Loucy (cell line): ENCODE results near the gene AP1G1.
A peak's percentile ranks its signal among the peaks of the same experiment; 100 is the strongest.
"Not testable (repeated sequence)": the region's sequence is repeated elsewhere in the genome, so short reads cannot be mapped to it uniquely, and the experiment has no call there.

ENCODE experiments used
- H2AFZ ChIP-seq: fragments of 200-600 bp; sonication (generic); 2 replicates; pipeline ENCODE4 v1.6.0; 2016; ENCODE audit warnings: antibody characterized with exemption, mild to moderate bottlenecking, low read length, moderate library complexity
- H3F3A ChIP-seq: fragments of 200-600 bp; 2 replicates; pipeline ENCODE4 v1.6.0; 2016; ENCODE audit warnings: antibody characterized with exemption, low read depth, mild to moderate bottlenecking
- H3K27me3 ChIP-seq: fragments of 200-600 bp; sonication (generic); 2 replicates; pipeline ENCODE4 v1.6.1; 2014; ENCODE audit warnings: low read length, mild to moderate bottlenecking; ENCODE audit not compliant: insufficient read depth, poor library complexity, severe bottlenecking
- H3K36me3 ChIP-seq: fragments of 200-600 bp; sonication (generic); 2 replicates; pipeline ENCODE4 v1.6.1; 2016; ENCODE audit warnings: low read length; ENCODE audit not compliant: insufficient read depth
- H3K4me1 ChIP-seq: fragments of 200-600 bp; sonication (generic); 2 replicates; pipeline ENCODE4 v1.5.1; 2014; ENCODE audit warnings: low read length, mild to moderate bottlenecking; ENCODE audit not compliant: insufficient read depth, poor library complexity, severe bottlenecking
- H3K4me2 ChIP-seq: fragments of 200-600 bp; sonication (generic); 2 replicates; pipeline ENCODE4 v1.6.0; 2014; ENCODE audit warnings: antibody characterized with exemption, low read length, low read depth, mild to moderate bottlenecking; ENCODE audit not compliant: poor library complexity, severe bottlenecking
- H3K4me3 ChIP-seq: fragments of 200-600 bp; sonication (generic); 2 replicates; pipeline ENCODE4 v1.5.1; 2014; ENCODE audit warnings: low read length, mild to moderate bottlenecking, mixed read lengths; ENCODE audit not compliant: poor library complexity, severe bottlenecking
- H3K79me2 ChIP-seq: fragments of 200-600 bp; sonication (generic); 2 replicates; pipeline ENCODE4 v1.6.1; 2014; ENCODE audit warnings: low read length; ENCODE audit not compliant: insufficient read depth
- H3K9ac ChIP-seq: fragments of 200-600 bp; sonication (generic); 2 replicates; pipeline ENCODE4 v1.6.0; 2014; ENCODE audit warnings: mild to moderate bottlenecking, low read depth, low read length, moderate library complexity; ENCODE audit not compliant: poor library complexity, severe bottlenecking
- H3K9me2 ChIP-seq: fragments of 200-600 bp; sonication (generic); replicated peaks from 2 replicates; pipeline ENCODE4 v1.6.1; 2016; ENCODE audit warnings: low read depth, low read length, mixed read lengths
- H3K9me3 ChIP-seq: fragments of 200-600 bp; sonication (generic); 2 replicates; pipeline ENCODE4 v1.6.1; 2014; ENCODE audit warnings: mild to moderate bottlenecking, antibody characterized with exemption, low read length, low read depth; ENCODE audit not compliant: insufficient read depth
- H4K20me1 ChIP-seq: fragments of 200-600 bp; sonication (generic); 2 replicates; pipeline ENCODE4 v1.6.0; 2014; ENCODE audit warnings: antibody characterized with exemption, low read length, mild to moderate bottlenecking; ENCODE audit not compliant: insufficient read depth, poor library complexity, severe bottlenecking
- EZH2phosphoT487 ChIP-seq: fragments of 200-600 bp; IDR thresholded peaks from 2 replicates; pipeline ENCODE4 v1.6.1; 2018; ENCODE audit warnings: antibody characterized with exemption, mild to moderate bottlenecking, moderate library complexity, borderline replicate concordance
- TF ChIP-seq, protein P1 (sequence below): fragments of 200-600 bp; sonication (generic); conservative IDR thresholded peaks from 2 replicates; pipeline ENCODE4 v1.5.1; 2014; ENCODE audit warnings: mild to moderate bottlenecking, antibody characterized with exemption, low read length

The AP1G1 gene

DNA sequence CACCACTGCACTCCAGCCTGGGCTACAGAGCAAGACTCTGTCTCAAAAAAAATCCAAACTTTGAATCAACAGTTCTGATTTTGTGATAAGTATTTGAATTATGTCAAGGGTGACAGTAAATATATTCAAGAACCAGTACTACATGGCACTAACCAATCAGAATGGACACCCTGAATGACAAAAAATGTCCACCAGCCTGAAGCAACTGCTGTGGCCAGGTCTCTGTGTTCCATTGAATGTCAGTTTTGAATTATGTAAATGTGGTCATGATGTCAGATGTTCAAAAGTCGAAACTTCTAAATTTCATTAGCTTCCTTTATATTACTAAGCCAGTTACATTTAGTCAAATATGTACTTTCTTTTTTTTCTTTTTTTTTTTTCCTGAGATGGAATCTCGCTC lies 21.7 kb upstream of the AP1G1 start:
- no peaks in the 10 kb centered on the region for H3K9me2 ChIP-seq
- no peaks in the 10 kb centered on the region for H3K9me3 ChIP-seq
- H3K79me2 ChIP-seq: no peaks in the 10 kb centered on the region
- no peaks in the 10 kb centered on the region for H3K36me3 ChIP-seq
- no peaks in the 10 kb centered on the region for H3F3A ChIP-seq
- H4K20me1 ChIP-seq: no peaks in the 10 kb centered on the region
- no peak overlapping the region for H3K4me2 ChIP-seq
- no peak for TF ChIP-seq EZH2phosphoT487
- TF ChIP-seq, protein P1, sequence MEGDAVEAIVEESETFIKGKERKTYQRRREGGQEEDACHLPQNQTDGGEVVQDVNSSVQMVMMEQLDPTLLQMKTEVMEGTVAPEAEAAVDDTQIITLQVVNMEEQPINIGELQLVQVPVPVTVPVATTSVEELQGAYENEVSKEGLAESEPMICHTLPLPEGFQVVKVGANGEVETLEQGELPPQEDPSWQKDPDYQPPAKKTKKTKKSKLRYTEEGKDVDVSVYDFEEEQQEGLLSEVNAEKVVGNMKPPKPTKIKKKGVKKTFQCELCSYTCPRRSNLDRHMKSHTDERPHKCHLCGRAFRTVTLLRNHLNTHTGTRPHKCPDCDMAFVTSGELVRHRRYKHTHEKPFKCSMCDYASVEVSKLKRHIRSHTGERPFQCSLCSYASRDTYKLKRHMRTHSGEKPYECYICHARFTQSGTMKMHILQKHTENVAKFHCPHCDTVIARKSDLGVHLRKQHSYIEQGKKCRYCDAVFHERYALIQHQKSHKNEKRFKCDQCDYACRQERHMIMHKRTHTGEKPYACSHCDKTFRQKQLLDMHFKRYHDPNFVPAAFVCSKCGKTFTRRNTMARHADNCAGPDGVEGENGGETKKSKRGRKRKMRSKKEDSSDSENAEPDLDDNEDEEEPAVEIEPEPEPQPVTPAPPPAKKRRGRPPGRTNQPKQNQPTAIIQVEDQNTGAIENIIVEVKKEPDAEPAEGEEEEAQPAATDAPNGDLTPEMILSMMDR: no peak
- no peak overlapping the region for H3K9ac ChIP-seq
- no peaks in the 10 kb centered on the region for H3K27me3 ChIP-seq
- no peak overlapping the region for H2AFZ ChIP-seq
- no peak overlapping the region for H3K4me3 ChIP-seq
- H3K4me1 ChIP-seq: no peaks in the 10 kb centered on the region

DNA sequence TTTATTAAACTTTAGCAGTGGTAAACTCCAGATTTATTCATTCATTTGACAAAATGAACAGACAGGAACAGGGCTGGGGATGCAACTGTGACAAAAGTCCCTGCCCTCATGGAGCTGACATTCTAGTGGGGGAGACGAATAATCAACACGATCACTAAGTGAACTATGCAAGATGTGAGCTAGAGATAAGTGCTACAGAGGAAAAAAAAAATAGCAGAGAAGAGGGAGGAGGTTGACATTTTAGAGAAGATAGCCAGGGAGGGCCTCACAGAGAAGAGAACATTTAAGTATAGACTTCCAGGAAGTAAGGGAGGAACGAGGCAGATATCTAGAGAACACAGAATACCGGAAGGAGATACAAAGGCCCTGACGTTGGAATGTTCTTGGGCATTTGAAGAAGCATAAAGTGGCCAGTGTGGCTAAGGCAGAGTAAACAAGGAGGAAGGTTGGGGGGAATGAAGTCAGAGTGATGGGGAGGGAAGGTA lies 17.9 kb upstream of the AP1G1 start:
- Histone ChIP-seq H3K9ac (no peak overlapping the region), H3K4me1 (no peaks in the 10 kb centered on the region), H3K4me2 (no peak overlapping the region), H3F3A (no peaks in the 10 kb centered on the region), H3K4me3 (no peak overlapping the region), H3K36me3 (no peaks in the 10 kb centered on the region), H3K79me2 (no peaks in the 10 kb centered on the region), H2AFZ (no peak overlapping the region), H3K27me3 (no peaks in the 10 kb centered on the region), H4K20me1 (no peaks in the 10 kb centered on the region), H3K9me3 (no peaks in the 10 kb centered on the region), H3K9me2 (no peaks in the 10 kb centered on the region)
- no peak for TF ChIP-seq EZH2phosphoT487
- TF ChIP-seq, protein P1: no peak

DNA sequence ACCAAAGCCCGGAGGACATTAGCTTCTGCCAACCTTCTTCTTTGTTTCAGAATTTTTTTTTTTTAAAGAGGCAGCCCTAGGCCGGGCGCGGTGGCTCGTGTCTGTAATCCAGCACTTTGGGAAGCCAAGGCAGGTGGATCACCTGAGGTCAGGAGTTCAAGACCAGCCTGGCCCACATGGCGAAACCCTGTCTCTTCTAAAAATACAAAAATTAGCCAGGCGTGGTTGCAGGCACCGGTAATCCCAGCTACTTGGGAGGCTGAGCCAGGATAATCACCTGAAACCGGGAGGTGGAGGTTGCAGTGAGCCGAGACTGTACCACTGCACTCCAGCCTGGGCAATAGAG lies 8.5 kb upstream of the AP1G1 start:
- not testable (repeated sequence) for H3K4me1 ChIP-seq, H3K9me3 ChIP-seq, H3K9me2 ChIP-seq, H3K27me3 ChIP-seq, H3K79me2 ChIP-seq, H2AFZ ChIP-seq, H3K36me3 ChIP-seq, H4K20me1 ChIP-seq, H3K4me2 ChIP-seq, H3K4me3 ChIP-seq, H3F3A ChIP-seq, H3K9ac ChIP-seq

DNA sequence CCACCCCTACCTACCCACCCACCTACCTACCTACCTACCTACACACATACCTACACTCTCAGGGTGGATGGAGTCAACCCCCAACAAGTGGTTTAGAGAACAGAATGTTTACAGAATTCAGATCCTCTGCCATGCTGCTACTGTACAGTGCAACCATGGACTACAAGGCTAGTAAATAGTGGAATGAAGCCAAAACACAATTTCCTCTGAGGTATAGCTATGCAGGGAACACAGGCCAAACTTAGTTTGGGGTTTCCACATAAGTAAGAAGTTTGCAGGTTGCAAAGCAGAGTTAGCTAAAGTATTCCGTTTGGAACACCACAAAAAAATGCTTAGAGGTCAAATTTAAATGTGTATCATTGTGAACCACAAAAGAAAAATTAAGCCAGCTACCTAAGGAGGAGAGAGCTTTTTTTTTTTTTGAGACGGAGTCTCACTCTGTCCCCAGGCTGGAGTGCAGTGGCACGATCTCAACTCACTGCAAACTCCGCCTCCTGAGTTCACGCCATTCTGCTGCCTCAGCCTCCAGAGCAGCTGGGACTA lies 2.7 kb upstream of the AP1G1 start:
- H3K4me3 ChIP-seq: no peak overlapping the region
- H4K20me1 ChIP-seq: peaks cover 19% of the 10 kb centered on the region
- H2AFZ ChIP-seq: no peak overlapping the region
- no peak for TF ChIP-seq EZH2phosphoT487
- TF ChIP-seq, protein P1: no peak
- no peaks in the 10 kb centered on the region for H3K27me3 ChIP-seq
- H3K4me1 ChIP-seq: peaks cover 17% of the 10 kb centered on the region
- no peaks in the 10 kb centered on the region for H3K36me3 ChIP-seq
- peaks cover 23% of the 10 kb centered on the region for H3K79me2 ChIP-seq
- no peak overlapping the region for H3K9ac ChIP-seq
- no peaks in the 10 kb centered on the region for H3K9me3 ChIP-seq
- H3F3A ChIP-seq: no peaks in the 10 kb centered on the region
- no peaks in the 10 kb centered on the region for H3K9me2 ChIP-seq
- H3K4me2 ChIP-seq: no peak overlapping the region

DNA sequence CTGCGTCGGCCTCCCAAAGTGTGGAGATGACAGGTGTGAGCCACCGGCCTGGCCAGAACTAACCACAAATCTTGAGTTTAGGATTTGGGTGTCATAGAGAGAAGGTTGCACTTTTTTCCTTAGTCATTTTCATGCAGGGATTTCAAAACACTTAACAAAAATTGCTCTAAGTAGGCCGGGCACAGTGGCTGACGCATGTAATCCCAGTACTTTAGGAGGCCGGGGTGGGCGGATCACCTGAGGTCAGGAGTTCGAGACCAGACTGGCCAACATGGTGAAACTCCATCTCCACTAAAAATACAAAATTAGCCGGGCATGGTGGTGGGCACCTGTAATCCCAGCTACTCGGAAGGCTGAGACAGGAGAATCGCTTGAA lies 1.5 kb upstream of the AP1G1 start:
- H3K4me1 ChIP-seq: peaks cover 17% of the 10 kb centered on the region
- not testable (repeated sequence) for H3K9me2 ChIP-seq, H2AFZ ChIP-seq, H3F3A ChIP-seq, H3K9ac ChIP-seq, H3K27me3 ChIP-seq, H3K4me3 ChIP-seq, H3K36me3 ChIP-seq, H3K9me3 ChIP-seq
- H3K79me2 ChIP-seq: peaks cover 35% of the 10 kb centered on the region
- peak overlapping the region; percentile 80 for H3K4me2 ChIP-seq
- peaks cover 30% of the 10 kb centered on the region for H4K20me1 ChIP-seq
